Colonic mucosa (tissue), 4 donors: Measurements from ENCODE around the gene TEX28. TPM values are rescaled to one million over a fixed set of nuclear protein-coding genes. Genes with fewer than 3 reads are reported as not detected.
"Not testable (repeated sequence)": the region's sequence is repeated elsewhere in the genome, so short reads cannot be mapped to it uniquely, and the experiment has no call there.

Source experiments
- DNase-seq: peaks from one replicate; pipeline ENCODE4 v3.0.0-alpha.2; 2020
- H3K27ac ChIP-seq: fragments of 200-600 bp; one replicate; pipeline ENCODE4 v1.8.0; 2021
- H3K27me3 ChIP-seq: fragments of 200-600 bp; one replicate; pipeline ENCODE4 v1.8.0; 2021
- H3K36me3 ChIP-seq: fragments of 200-600 bp; one replicate; pipeline ENCODE4 v1.8.0; 2021
- H3K4me1 ChIP-seq: fragments of 200-600 bp; one replicate; pipeline ENCODE4 v1.8.0; 2021; ENCODE audit warnings: mild to moderate bottlenecking
- H3K4me3 ChIP-seq: fragments of 200-600 bp; one replicate; pipeline ENCODE4 v1.8.0; 2021
- H3K9ac ChIP-seq, 2 donors: one replicate each; pipeline ENCODE4 v1.7.0; 2013; ENCODE audit warnings: control low read depth in 2 of 2, low read depth in 2 of 2, low read length in 2 of 2
- H3K9me3 ChIP-seq: fragments of 200-600 bp; one replicate; pipeline ENCODE4 v1.8.0; 2021
- intact Hi-C: fragments of 100-400 bp; cut with DNase I; formaldehyde crosslinking; loops from one replicate; pipeline ENCODE4 v1.14.1; 2022
- total RNA-seq, 2 donors: library from RNA; stranded (reverse); fragmentation: NEBNext Ultra II Directional in 1 of 2; extraction: Animal tissue kit (Norgen Biotek cat#: 25700) in 1 of 2; gene quantifications; one replicate each; pipeline ENCODE4 v1.2.1, GENCODE V29; 2021
- donor health status: healthy.
- donor health status: DM: no; HTN: no; CAD: no.
- donor health status: DM: no; HTN: no; CAD: no.

Gene TEX28
- total RNA-seq, 2 donors from 2014 or later, result not detected

- H3K4me3 ChIP-seq, H3K36me3 ChIP-seq, DNase-seq, H3K4me1 ChIP-seq, H3K9ac ChIP-seq, H3K27ac ChIP-seq, H3K9me3 ChIP-seq, intact Hi-C loops, H3K27me3 ChIP-seq: not testable (repeated sequence)
Observed at GRCh38 chrX:154238939-154239559, 55.9 kb downstream of the TEX28 start.

DNA sequence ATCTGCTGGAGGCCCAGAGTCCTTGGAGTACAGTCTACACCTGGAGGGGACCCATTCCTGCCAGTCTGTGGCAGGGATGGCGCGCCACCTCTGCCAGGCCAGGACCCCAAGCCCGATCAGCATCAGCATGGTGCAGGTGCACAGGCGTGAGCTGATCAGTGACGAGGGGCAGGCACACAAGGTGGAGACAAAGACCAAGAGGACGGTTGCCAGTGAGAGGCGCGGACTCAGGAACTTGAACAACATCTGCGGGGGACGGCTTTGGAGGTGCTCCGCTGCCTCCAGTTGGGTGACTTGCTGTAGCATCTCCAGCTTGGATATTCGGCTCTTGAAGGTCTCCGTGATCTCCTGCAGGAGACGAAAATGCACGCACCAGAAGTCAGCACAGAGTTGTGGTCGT is 61.3 kb downstream of the TEX28 start:
- H3K4me1 ChIP-seq, H3K36me3 ChIP-seq, H3K27ac ChIP-seq, H3K9ac ChIP-seq, H3K9me3 ChIP-seq, H3K4me3 ChIP-seq, intact Hi-C loops, DNase-seq, H3K27me3 ChIP-seq: not testable (repeated sequence)

- H3K9me3 ChIP-seq, H3K36me3 ChIP-seq, H3K4me1 ChIP-seq, H3K27ac ChIP-seq, H3K4me3 ChIP-seq, intact Hi-C loops, H3K9ac ChIP-seq, DNase-seq, H3K27me3 ChIP-seq: not testable (repeated sequence)
Observed at GRCh38 chrX:154231443-154231842, 63.5 kb downstream of the TEX28 start.

DNA sequence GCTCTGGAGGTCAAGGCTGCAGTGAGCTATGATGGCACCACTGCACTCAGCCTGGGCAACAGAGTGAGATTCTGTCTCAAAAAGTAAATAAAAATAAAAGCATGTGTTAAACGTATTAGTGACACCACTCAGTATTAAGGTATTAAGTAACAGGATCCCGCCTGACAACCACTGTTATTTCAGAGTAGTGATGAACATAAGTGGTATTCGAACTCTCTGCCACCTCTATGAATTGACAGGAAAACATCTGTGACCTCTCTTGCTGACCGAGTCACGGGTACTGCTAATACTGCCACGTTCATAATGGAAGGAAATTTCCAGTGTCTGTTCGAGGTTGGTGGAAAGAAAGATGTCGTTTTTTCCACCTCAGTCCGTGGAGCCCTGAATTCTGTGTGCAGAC is 68.2 kb downstream of the TEX28 start:
- H3K27ac ChIP-seq, intact Hi-C loops, H3K9me3 ChIP-seq, H3K36me3 ChIP-seq, H3K4me3 ChIP-seq, H3K9ac ChIP-seq, DNase-seq, H3K27me3 ChIP-seq, H3K4me1 ChIP-seq: not testable (repeated sequence)

DNA sequence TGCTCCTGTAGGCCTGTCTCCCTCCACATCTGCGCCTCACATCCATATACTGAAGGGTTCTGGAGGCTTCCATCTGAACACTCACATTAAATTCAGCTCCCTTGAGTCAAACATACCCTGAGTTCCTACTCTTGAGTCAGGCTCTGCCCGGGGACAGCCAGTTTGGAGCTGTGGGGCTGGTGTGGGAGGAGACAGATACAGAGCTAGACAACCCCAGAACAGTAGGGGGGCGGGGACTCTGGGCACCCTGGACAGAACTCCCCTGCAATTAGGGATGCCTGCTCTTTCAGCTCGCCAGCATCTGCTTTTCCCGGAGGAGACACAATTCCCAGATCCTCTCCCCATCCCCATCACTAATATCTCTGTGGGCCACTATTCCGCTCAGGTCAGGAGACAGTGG is 69.6 kb downstream of the TEX28 start:
- H3K9ac ChIP-seq, H3K9me3 ChIP-seq, intact Hi-C loops, H3K27me3 ChIP-seq, DNase-seq, H3K4me3 ChIP-seq, H3K27ac ChIP-seq, H3K4me1 ChIP-seq, H3K36me3 ChIP-seq: not testable (repeated sequence)

Other genes starting within 250 kb of the TEX28 start
- gene MECP2, start 197.4 kb downstream of the TEX28 start, total RNA-seq, result 10 to 100 TPM; 28.3 to 29.7 TPM
- not detected for gene OPN1LW, start 150.9 kb downstream of the TEX28 start, total RNA-seq
- not detected for gene OPN1MW, start 112.5 kb downstream of the TEX28 start, total RNA-seq
- gene OPN1MW2, start 75.4 kb downstream of the TEX28 start, total RNA-seq, result not detected
- not detected for gene OPN1MW3, start 37.5 kb downstream of the TEX28 start, total RNA-seq
- gene TKTL1, start 671 bp upstream of the TEX28 start, total RNA-seq, result not detected
- 100 to 1,000 TPM; 124 to 773 TPM for gene FLNA, start 79.5 kb upstream of the TEX28 start, total RNA-seq
- 10 to 100 TPM; 44.4 to 49.1 TPM for gene EMD, start 84.2 kb upstream of the TEX28 start, total RNA-seq
- 1,000 to 10,000 TPM; 1,915 to 2,641 TPM for gene RPL10, start 103.3 kb upstream of the TEX28 start, total RNA-seq
- 10 to 100 TPM; 19.1 to 29.2 TPM for gene DNASE1L1, start 114.1 kb upstream of the TEX28 start, total RNA-seq
- gene TAFAZZIN, start 116.4 kb upstream of the TEX28 start, total RNA-seq, result 10 to 100 TPM; 33.2 to 54.5 TPM
- 10 to 100 TPM; 86.3 to 96.9 TPM for gene ATP6AP1, start 133.6 kb upstream of the TEX28 start, total RNA-seq
- gene GDI1, start 142.0 kb upstream of the TEX28 start, total RNA-seq, result 10 to 100 TPM; 63.0 to 83.0 TPM
- 10 to 100 TPM; 41.9 to 60.1 TPM for gene FAM50A, start 149.0 kb upstream of the TEX28 start, total RNA-seq
- 10 to 100 TPM; 37.7 to 43.9 TPM for gene PLXNA3, start 163.2 kb upstream of the TEX28 start, total RNA-seq
- 10 to 100 TPM; 10.0 to 35.3 TPM for gene LAGE3, start 184.2 kb upstream of the TEX28 start, total RNA-seq
- 10 to 100 TPM; 24.7 to 40.9 TPM for gene UBL4A, start 191.5 kb upstream of the TEX28 start, total RNA-seq
- gene SLC10A3, start 195.5 kb upstream of the TEX28 start, total RNA-seq, result 10 to 100 TPM; 23.0 to 24.5 TPM
- 10 to 100 TPM; 63.1 to 71.1 TPM for gene FAM3A, start 221.1 kb upstream of the TEX28 start, total RNA-seq